LoVo (cell line): Measurements from ENCODE around the gene NTN3.
"Not testable (repeated sequence)": the region's sequence is repeated elsewhere in the genome, so short reads cannot be mapped to it uniquely, and the experiment has no call there.

Experiments used
- DNase-seq: peaks from one replicate; pipeline ENCODE4 v3.0.0-alpha.2; 2016; ENCODE audit warnings: low spot score

NTN3 gene

GRCh38 chr16:2479996-2480395, 8.9 kb downstream of the NTN3 start:
- DNase-seq, result not testable (repeated sequence)

DNA sequence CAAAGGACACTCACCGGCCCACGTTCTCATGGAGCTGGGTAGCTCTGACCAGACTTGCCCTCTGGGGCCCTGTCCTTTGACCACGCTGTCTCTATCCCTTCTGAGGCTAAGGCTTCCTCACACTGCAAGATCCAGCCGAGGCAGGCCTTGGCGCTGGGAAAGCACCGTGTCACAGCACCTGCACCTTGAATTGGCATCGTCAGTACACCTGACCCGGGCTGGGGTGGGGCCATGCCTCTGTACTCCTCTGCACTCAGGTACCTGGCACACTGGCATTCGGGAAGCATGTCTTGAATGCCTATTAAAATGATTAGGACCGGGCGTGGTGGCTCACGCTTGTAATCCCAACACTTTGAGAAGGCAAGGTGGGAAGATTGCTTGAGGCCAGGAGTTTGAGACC, 9.9 kb downstream of the NTN3 start:
- no peak for DNase-seq

GRCh38 chr16:2481676-2482075, 10.6 kb downstream of the NTN3 start:
- no peak for DNase-seq

GRCh38 chr16:2482249-2482648, 11.2 kb downstream of the NTN3 start:
- DNase-seq, result no peak

DNA sequence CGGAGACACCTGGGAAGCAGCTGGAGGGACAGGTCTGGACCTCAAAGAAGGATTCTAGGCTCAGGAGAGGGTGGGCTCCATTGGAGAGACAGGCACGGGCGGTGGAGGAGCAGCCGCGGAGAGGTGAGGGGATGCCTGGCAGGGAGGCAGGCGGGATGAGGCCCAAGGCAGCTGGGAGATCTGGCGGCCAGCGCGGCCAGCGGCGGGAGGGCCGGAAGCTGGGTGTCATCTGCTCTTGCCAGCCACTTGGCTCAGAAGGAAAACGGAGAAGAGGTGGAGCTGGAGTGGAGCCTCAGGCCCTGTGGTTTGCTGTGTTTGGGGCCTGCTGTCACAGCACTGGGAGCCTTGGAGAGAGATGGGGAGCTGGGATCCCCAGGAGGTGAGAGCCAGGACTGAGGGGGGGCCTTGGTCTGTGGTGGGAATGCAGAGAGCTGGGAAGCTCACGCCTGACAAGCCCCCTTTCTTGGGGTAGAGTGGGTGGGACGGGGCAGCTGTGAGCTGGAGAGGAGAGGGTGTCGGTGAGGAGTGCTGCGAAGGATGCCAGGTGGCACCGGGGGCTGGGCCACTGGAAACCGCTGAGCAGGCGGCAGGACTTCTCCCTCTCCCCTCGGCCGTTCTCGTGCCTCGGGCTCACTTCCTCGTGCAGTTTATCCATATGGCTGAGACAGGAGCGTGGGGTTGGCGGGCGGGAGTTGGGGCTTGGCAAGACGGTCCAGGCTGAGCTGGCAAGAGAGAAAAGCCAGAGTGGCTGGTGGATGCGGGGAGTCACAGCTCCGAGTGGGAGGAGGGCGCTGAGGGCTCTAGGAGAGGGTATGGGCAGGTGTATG, 11.8 kb downstream of the NTN3 start:
- no peak for DNase-seq

DNA sequence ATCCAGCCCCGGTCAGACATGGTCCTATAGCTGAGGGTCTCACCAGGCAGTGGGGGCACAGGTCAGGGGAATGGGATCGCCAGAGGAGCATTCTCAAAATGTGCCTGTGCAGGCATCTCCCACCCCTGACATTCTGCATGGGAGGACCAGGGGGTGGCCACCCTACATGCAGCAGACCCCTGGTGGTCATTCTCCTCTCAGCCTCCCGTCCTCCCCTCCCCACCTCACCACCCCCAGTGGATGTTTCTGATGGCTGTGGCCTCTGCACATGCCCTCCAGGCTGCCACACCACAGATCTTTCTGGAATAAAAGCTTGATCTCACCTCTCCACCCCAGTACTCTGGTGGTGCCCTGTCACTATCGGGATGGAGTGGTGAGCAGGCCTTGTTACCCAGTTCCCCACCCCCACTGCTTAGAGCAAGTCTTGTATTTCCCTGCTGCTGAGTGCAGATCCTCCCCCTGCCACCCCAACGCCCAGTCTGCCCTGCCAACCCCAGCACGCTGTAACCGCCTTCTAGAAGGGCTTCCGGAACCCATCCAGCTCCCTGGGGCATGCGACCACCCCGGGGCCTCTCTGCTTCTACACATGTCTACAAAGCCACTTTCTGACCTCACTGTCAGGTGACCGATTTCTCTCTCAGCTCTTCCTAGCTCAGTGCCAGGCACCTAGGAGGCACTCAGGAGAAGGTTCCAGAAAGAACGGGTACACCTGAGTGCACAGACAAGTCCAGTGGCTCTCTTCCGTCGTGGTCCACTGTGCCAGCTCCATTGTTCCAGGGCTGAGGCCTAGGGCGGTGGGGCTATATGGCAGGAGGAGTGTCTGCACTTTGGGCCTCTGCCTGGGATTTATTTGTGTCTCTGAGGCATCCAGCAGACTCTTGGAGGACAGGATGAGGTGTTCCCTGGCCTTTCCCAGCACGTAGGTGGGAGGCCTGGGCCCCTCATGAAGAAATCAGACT, 13.1 kb downstream of the NTN3 start:
- no peak for DNase-seq

GRCh38 chr16:2484898-2485508, 13.9 kb downstream of the NTN3 start:
- DNase-seq, result no peak

- DNase-seq, result no peak
Observed at GRCh38 chr16:2485811-2486507, 14.9 kb downstream of the NTN3 start.

DNA sequence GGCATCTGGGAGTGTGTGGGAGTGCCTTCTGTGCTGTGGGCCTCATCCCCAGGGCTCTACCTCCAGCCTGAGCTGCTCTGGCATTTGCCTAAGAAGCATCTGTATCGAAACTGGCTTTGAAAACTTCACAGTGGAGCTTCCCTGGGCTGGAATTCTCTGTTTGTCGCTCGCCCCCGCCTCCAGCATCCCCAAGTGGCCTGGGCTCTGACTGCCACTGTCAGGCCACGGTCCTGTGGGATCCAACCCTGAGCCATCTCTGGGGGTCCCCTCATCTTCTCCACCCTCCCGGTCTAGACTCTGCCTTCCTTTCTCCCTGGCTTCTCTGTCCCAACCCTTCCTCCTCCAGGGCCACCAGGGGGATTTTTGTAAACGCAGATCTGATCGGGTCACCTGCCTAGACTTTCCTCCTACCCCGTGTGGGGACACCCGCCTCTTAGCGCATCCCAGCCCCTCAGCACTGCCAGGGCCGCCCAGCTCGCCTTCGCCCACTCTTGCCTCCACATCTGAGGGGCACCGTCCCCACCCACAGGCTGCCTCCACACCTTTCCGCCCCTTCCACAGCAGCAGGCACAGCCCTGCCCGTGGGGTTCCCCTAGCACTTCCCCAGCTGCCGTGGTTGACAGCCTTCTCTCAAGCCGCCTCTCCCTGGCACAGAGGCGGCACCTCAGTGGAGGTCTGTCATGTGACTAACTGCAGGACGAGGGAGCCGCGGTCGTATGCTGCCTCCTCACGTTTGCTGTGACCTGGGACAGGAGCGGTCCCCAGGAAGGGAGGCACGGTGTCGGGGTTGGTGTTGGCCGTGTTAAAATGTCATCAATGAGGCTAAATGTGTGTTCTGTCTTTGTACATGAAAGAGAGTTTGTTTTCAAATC, 15.8 kb downstream of the NTN3 start:
- no peak for DNase-seq

DNA sequence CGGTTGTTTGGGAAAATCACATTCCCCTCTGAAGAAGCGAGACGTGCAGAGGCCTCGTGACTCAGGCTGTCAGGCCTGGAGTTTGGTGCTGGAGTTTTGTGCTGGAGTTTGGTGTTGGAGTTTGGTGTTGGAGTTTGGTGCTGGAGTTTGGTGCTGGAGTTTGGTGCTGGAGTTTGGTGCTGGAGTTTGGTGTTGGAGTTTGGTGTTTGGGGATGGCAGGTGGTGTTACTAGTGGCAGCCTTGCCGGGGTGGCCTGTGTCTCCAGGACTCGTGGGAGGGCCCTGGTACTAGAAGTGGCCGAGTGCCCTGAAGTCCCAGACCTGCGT, 16.4 kb downstream of the NTN3 start:
- no peak for DNase-seq

DNA sequence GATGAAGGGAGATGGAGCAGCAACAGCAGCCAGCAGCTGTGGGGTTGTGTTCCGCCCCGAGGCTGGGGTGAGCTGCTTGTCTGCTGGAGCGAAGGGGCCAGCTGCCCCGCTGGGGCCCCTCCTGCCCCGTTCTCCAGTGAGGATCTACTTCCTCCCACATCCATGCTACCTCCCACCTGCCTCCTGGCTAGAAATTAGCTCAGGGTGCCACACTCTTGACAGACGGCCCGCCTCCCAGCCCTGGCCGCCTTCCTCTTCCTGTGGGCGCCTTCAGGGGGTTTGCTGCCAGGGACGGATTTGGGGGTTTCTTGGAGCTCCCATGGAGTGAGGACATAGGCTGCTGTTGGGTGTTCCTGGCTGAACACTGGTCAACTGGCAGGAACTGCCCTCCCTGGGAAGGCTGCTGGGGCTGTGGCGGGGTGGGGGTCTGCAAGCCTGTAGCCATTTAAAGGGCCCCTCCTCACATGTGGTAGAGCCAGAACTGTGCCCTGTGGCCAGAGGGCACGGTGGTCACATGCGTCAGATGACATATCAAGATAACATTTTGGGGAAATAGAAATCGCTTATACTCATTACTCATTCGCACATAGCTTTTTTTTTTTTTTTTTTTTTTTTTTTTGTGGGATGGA, 16.9 kb downstream of the NTN3 start:
- no peak for DNase-seq

DNA sequence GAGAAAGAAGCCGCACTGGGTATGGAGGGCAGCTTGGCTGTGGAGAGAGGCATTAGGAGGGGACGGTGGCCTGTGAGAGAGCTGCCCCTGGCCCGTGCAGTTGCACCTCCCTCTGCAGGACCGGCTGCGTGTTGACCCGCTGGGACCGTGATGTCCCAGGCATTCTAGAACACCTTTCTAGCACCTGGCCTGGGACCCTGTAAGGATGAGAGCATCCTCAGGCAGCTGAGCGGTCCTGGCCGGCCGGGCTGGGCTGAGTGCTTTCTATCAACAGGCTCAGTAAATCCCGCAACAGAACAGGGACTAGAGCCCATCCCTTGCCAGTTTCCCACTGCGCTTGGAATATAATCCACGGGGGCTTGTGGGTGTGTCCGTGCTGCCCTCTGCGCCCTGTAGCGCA, 18.5 kb downstream of the NTN3 start:
- no peak for DNase-seq

DNA sequence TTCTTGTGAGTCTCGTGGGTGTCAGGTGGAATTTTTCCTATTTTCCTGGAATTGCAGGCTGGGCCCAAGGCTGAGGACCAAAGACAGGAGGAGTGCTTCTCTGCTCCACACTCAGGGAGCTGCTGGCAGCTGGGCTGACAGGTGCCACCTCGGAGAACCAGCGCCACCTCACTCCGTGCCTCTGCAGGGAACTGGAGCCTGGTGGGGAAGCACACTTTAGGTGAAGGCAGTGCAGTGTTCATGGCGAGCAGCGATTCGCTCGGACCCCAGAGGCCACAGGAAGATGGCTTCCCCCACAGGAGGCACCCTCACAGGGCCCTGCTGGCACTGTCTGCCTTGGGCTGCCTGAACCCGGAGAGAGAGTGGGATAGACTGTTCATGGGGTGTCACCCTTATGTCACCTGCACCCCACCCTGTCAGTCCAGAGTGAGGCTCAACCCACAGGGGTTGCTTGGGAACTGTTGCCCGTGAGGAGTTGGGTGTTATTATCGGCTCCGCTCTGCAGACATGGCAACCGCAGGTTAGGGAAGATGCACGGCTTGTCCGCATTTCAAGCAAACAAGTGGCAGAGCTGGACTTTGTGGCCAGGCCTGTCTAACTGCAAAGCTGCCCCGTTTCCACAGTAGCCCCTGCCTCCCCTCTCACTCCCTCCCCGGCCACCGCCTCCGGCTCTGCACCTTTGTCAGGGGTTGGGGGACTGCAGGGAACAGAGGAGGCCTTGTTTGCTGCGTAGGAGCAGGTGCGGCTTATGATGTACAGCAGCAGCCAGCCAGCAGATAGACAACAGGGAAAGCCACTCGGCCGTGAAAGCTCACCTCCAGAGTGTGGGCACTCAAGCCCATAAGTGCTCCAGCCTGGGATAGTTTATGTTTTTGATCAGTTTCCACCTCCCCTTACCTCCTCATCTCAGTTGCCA, 19.4 kb downstream of the NTN3 start:
- no peak for DNase-seq

DNA sequence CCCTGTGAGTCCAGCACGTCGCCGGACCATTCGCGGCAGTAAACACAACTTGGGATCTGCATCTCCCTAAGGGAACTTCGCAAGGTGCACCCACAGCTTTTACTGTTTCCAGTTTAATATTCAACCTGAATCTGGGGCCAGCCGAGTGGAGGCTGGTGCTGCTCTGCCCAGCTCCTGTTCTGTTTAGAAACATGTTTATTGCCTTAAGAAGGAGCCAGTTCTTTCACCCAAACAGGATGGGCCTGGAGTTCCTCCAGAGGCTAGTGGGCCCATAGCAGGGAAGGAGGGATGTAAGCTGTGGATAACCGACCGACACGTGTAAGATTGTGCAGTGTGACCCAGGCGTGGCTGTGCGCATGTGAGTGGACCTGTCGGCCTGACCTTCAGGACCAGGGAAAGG, 21.2 kb downstream of the NTN3 start:
- no peak for DNase-seq

- no peak for DNase-seq
Observed at GRCh38 chr16:2493605-2494004, 22.5 kb downstream of the NTN3 start.

DNA sequence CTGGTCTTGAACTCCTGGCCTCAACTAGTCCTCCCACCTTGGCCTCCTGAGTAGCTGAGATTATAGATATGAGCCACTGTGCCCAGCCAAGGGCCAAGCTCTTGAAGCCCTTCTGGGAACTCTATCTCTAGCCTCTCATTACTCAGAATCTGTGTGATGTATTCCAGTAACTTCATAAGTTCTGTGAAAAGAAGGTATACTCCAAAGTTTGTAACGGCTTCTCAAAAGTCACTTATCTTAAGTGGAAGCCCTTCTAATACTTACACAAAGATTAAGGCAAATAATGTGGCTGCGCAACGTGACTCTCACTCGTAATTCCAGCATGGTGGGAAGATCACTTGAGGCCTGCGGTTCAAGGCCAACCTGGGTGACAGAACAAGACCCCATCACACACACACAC, 23.5 kb downstream of the NTN3 start:
- DNase-seq, result no peak

DNA sequence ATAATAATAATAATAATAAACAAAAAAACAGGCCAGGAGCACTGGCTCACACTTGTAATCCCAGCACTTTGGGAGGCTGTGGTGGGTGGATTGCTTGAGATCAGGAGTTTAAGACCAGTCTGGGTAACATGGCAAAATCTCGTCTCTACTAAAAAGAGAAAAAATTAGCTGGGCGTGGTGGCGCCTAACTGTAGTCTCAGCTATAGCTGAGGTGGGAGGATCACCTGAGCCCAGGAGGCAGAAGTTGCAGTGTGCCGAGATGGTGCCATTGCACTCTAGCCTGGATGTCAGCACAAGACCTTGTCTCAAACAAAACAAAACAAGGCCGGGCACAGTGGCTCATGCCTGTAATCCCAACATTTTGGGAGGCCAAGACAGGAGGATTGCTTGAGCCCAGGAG, 23.9 kb downstream of the NTN3 start:
- no peak for DNase-seq

DNA sequence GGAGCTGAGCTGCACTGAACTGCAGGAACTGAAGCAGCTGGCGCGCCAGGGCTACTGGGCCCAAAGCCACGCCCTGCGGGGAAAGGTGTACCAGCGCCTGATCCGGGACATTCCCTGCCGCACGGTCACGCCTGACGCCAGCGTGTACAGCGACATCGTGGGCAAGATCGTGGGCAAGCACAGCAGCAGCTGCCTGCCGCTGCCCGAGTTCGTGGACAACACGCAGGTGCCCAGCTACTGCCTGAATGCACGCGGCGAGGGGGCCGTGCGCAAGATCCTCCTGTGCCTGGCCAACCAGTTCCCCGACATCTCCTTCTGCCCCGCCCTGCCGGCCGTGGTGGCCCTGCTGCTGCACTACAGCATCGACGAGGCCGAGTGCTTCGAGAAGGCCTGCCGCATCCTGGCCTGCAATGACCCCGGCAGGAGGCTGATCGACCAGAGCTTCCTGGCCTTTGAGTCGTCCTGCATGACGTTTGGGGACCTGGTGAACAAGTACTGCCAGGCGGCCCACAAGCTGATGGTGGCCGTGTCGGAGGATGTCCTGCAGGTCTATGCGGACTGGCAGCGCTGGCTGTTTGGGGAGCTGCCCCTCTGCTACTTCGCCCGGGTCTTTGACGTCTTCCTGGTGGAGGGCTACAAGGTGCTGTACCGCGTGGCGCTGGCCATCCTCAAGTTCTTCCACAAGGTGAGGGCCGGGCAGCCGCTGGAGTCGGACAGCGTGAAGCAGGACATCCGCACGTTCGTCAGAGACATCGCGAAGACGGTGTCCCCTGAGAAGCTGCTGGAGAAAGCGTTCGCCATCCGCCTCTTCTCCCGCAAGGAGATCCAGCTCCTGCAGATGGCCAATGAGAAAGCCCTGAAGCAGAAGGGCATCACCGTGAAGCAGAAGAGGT, 25.4 kb downstream of the NTN3 start:
- no peak for DNase-seq
